Midbrain (tissue), 1 donor: ENCODE results near the gene PCDH1.
"Not testable (repeated sequence)": the region's sequence is repeated elsewhere in the genome, so short reads cannot be mapped to it uniquely, and the experiment has no call there.

ENCODE experiments used
- DNase-seq: peaks from one replicate; lab custom pipeline; 2025; lab: John Stamatoyannopoulos, UW

The PCDH1 gene

GRCh38 chr5:141832131-141832530 lies 46.1 kb downstream of the PCDH1 start:
- no peak for DNase-seq

- DNase-seq: no peak
Observed at GRCh38 chr5:141828162-141828561, 50.0 kb downstream of the PCDH1 start.

- no peak for DNase-seq
Observed at GRCh38 chr5:141826674-141827073, 51.5 kb downstream of the PCDH1 start.

- no peak for DNase-seq
Observed at GRCh38 chr5:141825791-141826560, 52.2 kb downstream of the PCDH1 start.

- no peak for DNase-seq
Observed at GRCh38 chr5:141825241-141825671, 53.0 kb downstream of the PCDH1 start.

GRCh38 chr5:141824717-141825116 lies 53.5 kb downstream of the PCDH1 start:
- DNase-seq: no peak

- DNase-seq: no peak
Observed at GRCh38 chr5:141823056-141823455, 55.2 kb downstream of the PCDH1 start.

- DNase-seq: no peak
Observed at GRCh38 chr5:141822144-141822543, 56.1 kb downstream of the PCDH1 start.

GRCh38 chr5:141821430-141821925 lies 56.7 kb downstream of the PCDH1 start:
- peak; percentile 85 for DNase-seq

- DNase-seq: not testable (repeated sequence)
Observed at GRCh38 chr5:141820686-141821085, 57.5 kb downstream of the PCDH1 start.

- no peak for DNase-seq
Observed at GRCh38 chr5:141817631-141818030, 60.6 kb downstream of the PCDH1 start.

GRCh38 chr5:141816598-141817399 lies 61.4 kb downstream of the PCDH1 start:
- peak; percentile 60 for DNase-seq

- DNase-seq: no peak
Observed at GRCh38 chr5:141815796-141816180, 62.4 kb downstream of the PCDH1 start.

- no peak for DNase-seq
Observed at GRCh38 chr5:141815051-141815795, 63.0 kb downstream of the PCDH1 start.

GRCh38 chr5:141814064-141814964 lies 63.9 kb downstream of the PCDH1 start:
- DNase-seq: peak; percentile 26

- no peak for DNase-seq
Observed at GRCh38 chr5:141812512-141812911, 65.7 kb downstream of the PCDH1 start.

- DNase-seq: peak; percentile 40
Observed at GRCh38 chr5:141811287-141812155, 66.7 kb downstream of the PCDH1 start.

- no peak for DNase-seq
Observed at GRCh38 chr5:141810702-141811101, 67.5 kb downstream of the PCDH1 start.

GRCh38 chr5:141809380-141810096 lies 68.7 kb downstream of the PCDH1 start:
- no peak for DNase-seq

GRCh38 chr5:141808857-141809256 lies 69.4 kb downstream of the PCDH1 start:
- DNase-seq: no peak
